Loucy (cell line): Measurements from ENCODE around the gene FGD3.
A peak's percentile ranks its signal among the peaks of the same experiment; 100 is the strongest.

Experiments used
- H2AFZ ChIP-seq: fragments of 200-600 bp; sonication (generic); 2 replicates; pipeline ENCODE4 v1.6.0; 2016; ENCODE audit warnings: antibody characterized with exemption, mild to moderate bottlenecking, low read length, moderate library complexity
- H3F3A ChIP-seq: fragments of 200-600 bp; 2 replicates; pipeline ENCODE4 v1.6.0; 2016; ENCODE audit warnings: antibody characterized with exemption, low read depth, mild to moderate bottlenecking
- H3K27me3 ChIP-seq: fragments of 200-600 bp; sonication (generic); 2 replicates; pipeline ENCODE4 v1.6.1; 2014; ENCODE audit warnings: low read length, mild to moderate bottlenecking; ENCODE audit not compliant: insufficient read depth, poor library complexity, severe bottlenecking
- H3K36me3 ChIP-seq: fragments of 200-600 bp; sonication (generic); 2 replicates; pipeline ENCODE4 v1.6.1; 2016; ENCODE audit warnings: low read length; ENCODE audit not compliant: insufficient read depth
- H3K4me1 ChIP-seq: fragments of 200-600 bp; sonication (generic); 2 replicates; pipeline ENCODE4 v1.5.1; 2014; ENCODE audit warnings: low read length, mild to moderate bottlenecking; ENCODE audit not compliant: insufficient read depth, poor library complexity, severe bottlenecking
- H3K4me2 ChIP-seq: fragments of 200-600 bp; sonication (generic); 2 replicates; pipeline ENCODE4 v1.6.0; 2014; ENCODE audit warnings: antibody characterized with exemption, low read length, low read depth, mild to moderate bottlenecking; ENCODE audit not compliant: poor library complexity, severe bottlenecking
- H3K4me3 ChIP-seq: fragments of 200-600 bp; sonication (generic); 2 replicates; pipeline ENCODE4 v1.5.1; 2014; ENCODE audit warnings: low read length, mild to moderate bottlenecking, mixed read lengths; ENCODE audit not compliant: poor library complexity, severe bottlenecking
- H3K79me2 ChIP-seq: fragments of 200-600 bp; sonication (generic); 2 replicates; pipeline ENCODE4 v1.6.1; 2014; ENCODE audit warnings: low read length; ENCODE audit not compliant: insufficient read depth
- H3K9ac ChIP-seq: fragments of 200-600 bp; sonication (generic); 2 replicates; pipeline ENCODE4 v1.6.0; 2014; ENCODE audit warnings: mild to moderate bottlenecking, low read depth, low read length, moderate library complexity; ENCODE audit not compliant: poor library complexity, severe bottlenecking
- H3K9me2 ChIP-seq: fragments of 200-600 bp; sonication (generic); replicated peaks from 2 replicates; pipeline ENCODE4 v1.6.1; 2016; ENCODE audit warnings: low read depth, low read length, mixed read lengths
- H3K9me3 ChIP-seq: fragments of 200-600 bp; sonication (generic); 2 replicates; pipeline ENCODE4 v1.6.1; 2014; ENCODE audit warnings: mild to moderate bottlenecking, antibody characterized with exemption, low read length, low read depth; ENCODE audit not compliant: insufficient read depth
- H4K20me1 ChIP-seq: fragments of 200-600 bp; sonication (generic); 2 replicates; pipeline ENCODE4 v1.6.0; 2014; ENCODE audit warnings: antibody characterized with exemption, low read length, mild to moderate bottlenecking; ENCODE audit not compliant: insufficient read depth, poor library complexity, severe bottlenecking
- CTCF ChIP-seq: fragments of 200-600 bp; sonication (generic); conservative IDR thresholded peaks from 2 replicates; pipeline ENCODE4 v1.5.1; 2014; ENCODE audit warnings: mild to moderate bottlenecking, antibody characterized with exemption, low read length
- EZH2phosphoT487 ChIP-seq: fragments of 200-600 bp; IDR thresholded peaks from 2 replicates; pipeline ENCODE4 v1.6.1; 2018; ENCODE audit warnings: antibody characterized with exemption, mild to moderate bottlenecking, moderate library complexity, borderline replicate concordance

The FGD3 gene

GRCh38 chr9:93071464-93071863 is 124.1 kb downstream of the FGD3 start:
- H3K4me3 ChIP-seq = no peak overlapping the region
- no peak overlapping the region for H3K4me2 ChIP-seq
- H3K79me2 ChIP-seq = no peaks in the 10 kb centered on the region
- H3K9me3 ChIP-seq = no peaks in the 10 kb centered on the region
- TF ChIP-seq CTCF (no peak), EZH2phosphoT487 (no peak)
- H3F3A ChIP-seq = no peaks in the 10 kb centered on the region
- no peaks in the 10 kb centered on the region for H3K27me3 ChIP-seq
- H4K20me1 ChIP-seq = no peaks in the 10 kb centered on the region
- H2AFZ ChIP-seq = no peak overlapping the region
- no peaks in the 10 kb centered on the region for H3K9me2 ChIP-seq
- no peaks in the 10 kb centered on the region for H3K36me3 ChIP-seq
- no peak overlapping the region for H3K9ac ChIP-seq
- H3K4me1 ChIP-seq = peaks cover 22% of the 10 kb centered on the region

- H3K4me2 ChIP-seq = peak overlapping the region; percentile 54
These were observed 125.1 kb downstream of the FGD3 start for GRCh38 chr9:93072383-93072795.

GRCh38 chr9:93076101-93076791 is 128.9 kb downstream of the FGD3 start:
- no peaks in the 10 kb centered on the region for H4K20me1 ChIP-seq
- H3K4me1 ChIP-seq = peaks cover 23% of the 10 kb centered on the region
- H3K79me2 ChIP-seq = no peaks in the 10 kb centered on the region
- no peaks in the 10 kb centered on the region for H3F3A ChIP-seq
- H3K9me3 ChIP-seq = no peaks in the 10 kb centered on the region
- no peak for TF ChIP-seq EZH2phosphoT487
- no peak for TF ChIP-seq CTCF
- no peak overlapping the region for H3K4me3 ChIP-seq
- no peak overlapping the region for H2AFZ ChIP-seq
- H3K9me2 ChIP-seq = no peaks in the 10 kb centered on the region
- no peak overlapping the region for H3K4me2 ChIP-seq
- H3K27me3 ChIP-seq = no peaks in the 10 kb centered on the region
- no peak overlapping the region for H3K9ac ChIP-seq
- no peaks in the 10 kb centered on the region for H3K36me3 ChIP-seq

More at GRCh38 chr9:93072383-93072795, 125.1 kb downstream of the FGD3 start:
- Histone ChIP-seq H3K9ac (no peak overlapping the region), H3K4me1 (peaks cover 23% of the 10 kb centered on the region), H3K27me3 (no peaks in the 10 kb centered on the region), H3K9me2 (no peaks in the 10 kb centered on the region), H3K9me3 (no peaks in the 10 kb centered on the region), H4K20me1 (no peaks in the 10 kb centered on the region), H3K79me2 (no peaks in the 10 kb centered on the region), H2AFZ (peak overlapping the region; percentile 54; the same call in 1 of the 2 replicates), H3K36me3 (no peaks in the 10 kb centered on the region), H3F3A (no peaks in the 10 kb centered on the region), H3K4me3 (peak overlapping the region; percentile 39)
- TF ChIP-seq EZH2phosphoT487 = no peak
- no peak for TF ChIP-seq CTCF
